Astrocyte (in vitro differentiated cells and primary cell): ENCODE data around the gene DNER.

Source experiments
- EZH2 ChIP-seq: IDR thresholded peaks from 2 replicates; pipeline ENCODE4 v1.6.1; 2012; ENCODE audit warnings: mild to moderate bottlenecking, low read length, inconsistent platforms; ENCODE audit not compliant: insufficient read depth
- TF ChIP-seq, protein P1 (sequence below): IDR thresholded peaks from 2 replicates; pipeline ENCODE4 v1.5.1; 2011; ENCODE audit warnings: low read depth, mild to moderate bottlenecking, inconsistent platforms, low read length, moderate library complexity; ENCODE audit not compliant: insufficient read depth

DNA sequence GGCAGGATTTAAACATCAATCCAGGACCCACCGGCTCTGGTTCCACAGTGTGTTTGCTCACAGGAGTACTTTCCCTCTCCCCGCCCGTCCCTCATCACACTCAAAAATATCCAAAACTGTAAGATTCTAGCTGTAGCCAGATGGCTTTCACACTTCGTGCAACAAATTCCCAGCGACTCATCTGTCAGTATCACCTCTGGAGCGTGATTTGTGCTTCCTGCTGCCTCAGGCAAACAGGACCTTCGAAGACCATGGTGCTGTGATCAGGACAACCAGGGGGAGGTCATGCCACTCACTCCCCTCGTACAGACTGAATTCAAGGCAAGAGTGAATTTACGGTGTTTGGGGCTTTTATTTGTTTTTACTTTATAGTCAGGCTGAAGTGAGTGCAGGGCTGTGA, 288.8 kb downstream of the DNER start:
- TF ChIP-seq, protein P1, sequence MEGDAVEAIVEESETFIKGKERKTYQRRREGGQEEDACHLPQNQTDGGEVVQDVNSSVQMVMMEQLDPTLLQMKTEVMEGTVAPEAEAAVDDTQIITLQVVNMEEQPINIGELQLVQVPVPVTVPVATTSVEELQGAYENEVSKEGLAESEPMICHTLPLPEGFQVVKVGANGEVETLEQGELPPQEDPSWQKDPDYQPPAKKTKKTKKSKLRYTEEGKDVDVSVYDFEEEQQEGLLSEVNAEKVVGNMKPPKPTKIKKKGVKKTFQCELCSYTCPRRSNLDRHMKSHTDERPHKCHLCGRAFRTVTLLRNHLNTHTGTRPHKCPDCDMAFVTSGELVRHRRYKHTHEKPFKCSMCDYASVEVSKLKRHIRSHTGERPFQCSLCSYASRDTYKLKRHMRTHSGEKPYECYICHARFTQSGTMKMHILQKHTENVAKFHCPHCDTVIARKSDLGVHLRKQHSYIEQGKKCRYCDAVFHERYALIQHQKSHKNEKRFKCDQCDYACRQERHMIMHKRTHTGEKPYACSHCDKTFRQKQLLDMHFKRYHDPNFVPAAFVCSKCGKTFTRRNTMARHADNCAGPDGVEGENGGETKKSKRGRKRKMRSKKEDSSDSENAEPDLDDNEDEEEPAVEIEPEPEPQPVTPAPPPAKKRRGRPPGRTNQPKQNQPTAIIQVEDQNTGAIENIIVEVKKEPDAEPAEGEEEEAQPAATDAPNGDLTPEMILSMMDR, result no peak
- TF ChIP-seq EZH2, result no peak
